Type B pancreatic cell (in vitro differentiated cells): ENCODE results near the gene ANKLE1. TPM values are rescaled to one million over a fixed set of nuclear protein-coding genes. Genes with fewer than 3 reads are reported as not detected.

ENCODE experiments used
- DNase-seq: peaks from one replicate; pipeline ENCODE4 v3.0.0; 2021; ENCODE audit warnings: mixed read lengths; ENCODE audit not compliant: unreplicated experiment; ENCODE audit errors: extremely low spot score
- H3K27ac Mint-ChIP-seq: 2 replicates; pipeline ENCODE4 v1.8.0; 2021; ENCODE audit warnings: mild to moderate bottlenecking, mixed read lengths
- H3K27me3 Mint-ChIP-seq: 2 replicates; pipeline ENCODE4 v1.8.0; 2021; ENCODE audit warnings: mixed read lengths
- H3K36me3 Mint-ChIP-seq: 2 replicates; pipeline ENCODE4 v1.8.0; 2021; ENCODE audit warnings: mixed read lengths
- H3K4me1 Mint-ChIP-seq: one replicate; pipeline ENCODE4 v1.8.0; 2021; ENCODE audit warnings: mixed read lengths; ENCODE audit not compliant: unreplicated experiment
- H3K4me3 Mint-ChIP-seq: 2 replicates; pipeline ENCODE4 v1.8.0; 2021; ENCODE audit warnings: mild to moderate bottlenecking, mixed read lengths
- H3K9me3 Mint-ChIP-seq: 2 replicates; pipeline ENCODE4 v1.8.0; 2021; ENCODE audit warnings: mixed read lengths
- total RNA-seq: library from RNA; stranded (reverse); gene quantifications from 2 replicates; pipeline ENCODE4 v1.2.1, GENCODE V29; 2021; ENCODE audit warnings: low replicate concordance
- TF ChIP-seq, protein P1 (sequence below): fragments of 200-600 bp; sonication (generic); conservative IDR thresholded peaks from 2 replicates; pipeline ENCODE4 v1.5.0; 2021; ENCODE audit warnings: antibody characterized with exemption, mild to moderate bottlenecking

The ANKLE1 gene
- total RNA-seq, 1 donor from 2014 or later, result 5.9 TPM

- Mint-ChIP-seq H3K4me1 (no peaks in the 10 kb centered on the region), H3K27ac (no peak overlapping the region), H3K9me3 (no peaks in the 10 kb centered on the region), H3K4me3 (no peak overlapping the region), H3K27me3 (no peaks in the 10 kb centered on the region), H3K36me3 (peaks cover 11% of the 10 kb centered on the region)
- TF ChIP-seq, protein P1, sequence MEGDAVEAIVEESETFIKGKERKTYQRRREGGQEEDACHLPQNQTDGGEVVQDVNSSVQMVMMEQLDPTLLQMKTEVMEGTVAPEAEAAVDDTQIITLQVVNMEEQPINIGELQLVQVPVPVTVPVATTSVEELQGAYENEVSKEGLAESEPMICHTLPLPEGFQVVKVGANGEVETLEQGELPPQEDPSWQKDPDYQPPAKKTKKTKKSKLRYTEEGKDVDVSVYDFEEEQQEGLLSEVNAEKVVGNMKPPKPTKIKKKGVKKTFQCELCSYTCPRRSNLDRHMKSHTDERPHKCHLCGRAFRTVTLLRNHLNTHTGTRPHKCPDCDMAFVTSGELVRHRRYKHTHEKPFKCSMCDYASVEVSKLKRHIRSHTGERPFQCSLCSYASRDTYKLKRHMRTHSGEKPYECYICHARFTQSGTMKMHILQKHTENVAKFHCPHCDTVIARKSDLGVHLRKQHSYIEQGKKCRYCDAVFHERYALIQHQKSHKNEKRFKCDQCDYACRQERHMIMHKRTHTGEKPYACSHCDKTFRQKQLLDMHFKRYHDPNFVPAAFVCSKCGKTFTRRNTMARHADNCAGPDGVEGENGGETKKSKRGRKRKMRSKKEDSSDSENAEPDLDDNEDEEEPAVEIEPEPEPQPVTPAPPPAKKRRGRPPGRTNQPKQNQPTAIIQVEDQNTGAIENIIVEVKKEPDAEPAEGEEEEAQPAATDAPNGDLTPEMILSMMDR, result no peak
- no peak for DNase-seq
Measured at GRCh38 chr19:17275441-17276175, 6.1 kb upstream of the ANKLE1 start.

DNA sequence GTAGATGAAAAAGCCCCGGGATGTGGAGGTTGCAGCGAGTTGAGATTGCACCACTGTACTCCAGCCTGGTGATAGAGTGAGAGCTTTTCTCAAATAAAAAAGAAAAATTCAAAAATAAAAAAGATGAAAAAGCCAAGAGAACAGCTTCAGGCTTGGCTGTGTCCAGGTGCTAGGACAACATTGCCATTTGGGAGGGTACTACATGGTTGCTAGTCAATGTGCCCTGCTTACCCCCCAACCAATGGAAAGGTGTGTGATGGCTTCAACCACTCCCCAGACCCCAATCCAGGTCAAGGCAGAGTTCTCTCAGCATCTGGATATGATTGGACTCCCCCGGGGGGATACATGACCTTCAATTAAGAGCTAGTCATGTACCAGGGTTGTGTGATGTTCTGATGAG is 2.3 kb upstream of the ANKLE1 start:
- H3K9me3 Mint-ChIP-seq, result no peaks in the 10 kb centered on the region
- H3K4me1 Mint-ChIP-seq, result no peaks in the 10 kb centered on the region
- DNase-seq, result no peak
- TF ChIP-seq, protein P1, result no peak
- H3K36me3 Mint-ChIP-seq, result peaks cover 11% of the 10 kb centered on the region
- H3K27me3 Mint-ChIP-seq, result peaks cover 3% of the 10 kb centered on the region
- no peak overlapping the region for H3K4me3 Mint-ChIP-seq
- no peak overlapping the region for H3K27ac Mint-ChIP-seq

DNA sequence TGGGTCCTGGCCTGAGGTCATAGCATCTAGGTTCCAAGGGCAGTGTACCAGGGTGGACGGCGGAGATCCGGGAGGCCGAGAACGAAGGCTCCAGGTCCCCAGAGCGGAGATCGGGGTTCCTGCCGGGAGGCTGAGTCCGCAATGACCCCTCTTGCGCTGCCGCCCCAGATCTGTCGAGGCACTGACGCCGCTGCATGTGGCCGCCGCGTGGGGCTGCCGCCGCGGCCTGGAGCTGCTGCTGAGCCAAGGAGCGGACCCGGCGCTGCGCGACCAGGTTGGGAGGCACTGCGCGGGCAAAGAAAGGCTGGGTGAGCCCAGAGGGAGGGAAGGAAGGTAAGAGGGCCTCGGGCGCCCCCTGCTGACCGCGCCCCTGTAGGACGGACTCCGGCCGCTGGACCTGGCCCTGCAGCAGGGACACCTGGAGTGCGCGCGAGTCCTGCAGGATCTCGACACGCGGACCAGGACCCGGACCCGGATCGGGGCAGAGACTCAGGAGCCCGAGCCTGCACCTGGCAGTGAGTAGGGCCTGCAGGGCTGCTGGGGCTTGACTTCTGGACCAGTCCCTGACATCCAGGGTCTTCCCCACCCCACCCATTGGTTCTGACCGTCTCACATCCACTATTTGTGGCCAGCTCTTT is 906 bp downstream of the ANKLE1 start:
- no peaks in the 10 kb centered on the region for H3K4me1 Mint-ChIP-seq
- H3K27me3 Mint-ChIP-seq, result peaks cover 3% of the 10 kb centered on the region
- H3K27ac Mint-ChIP-seq, result no peak overlapping the region
- H3K4me3 Mint-ChIP-seq, result peak overlapping the region; percentile 82
- peak; percentile 92 for DNase-seq
- no peaks in the 10 kb centered on the region for H3K36me3 Mint-ChIP-seq
- H3K9me3 Mint-ChIP-seq, result no peaks in the 10 kb centered on the region
- TF ChIP-seq, protein P1, result peak; percentile 97

GRCh38 chr19:17283504-17283996 is 1.8 kb downstream of the ANKLE1 start:
- no peaks in the 10 kb centered on the region for H3K36me3 Mint-ChIP-seq

GRCh38 chr19:17285415-17286135 is 3.9 kb downstream of the ANKLE1 start:
- Mint-ChIP-seq H3K36me3 (no peaks in the 10 kb centered on the region), H3K27me3 (peaks cover 3% of the 10 kb centered on the region), H3K9me3 (no peaks in the 10 kb centered on the region), H3K4me3 (no peak overlapping the region), H3K27ac (no peak overlapping the region), H3K4me1 (no peaks in the 10 kb centered on the region)
- TF ChIP-seq, protein P1, result no peak
- no peak for DNase-seq

More at GRCh38 chr19:17283504-17283996, 1.8 kb downstream of the ANKLE1 start:
- peak overlapping the region; percentile 60 for H3K4me3 Mint-ChIP-seq
- H3K27me3 Mint-ChIP-seq, result peaks cover 3% of the 10 kb centered on the region
- TF ChIP-seq, protein P1, result no peak
- no peaks in the 10 kb centered on the region for H3K9me3 Mint-ChIP-seq
- no peaks in the 10 kb centered on the region for H3K4me1 Mint-ChIP-seq
- H3K27ac Mint-ChIP-seq, result no peak overlapping the region
- no peak for DNase-seq
